IMR-90 (cell line): ENCODE data around the gene MAT1A. TPM values are rescaled to one million over a fixed set of nuclear protein-coding genes. Genes with fewer than 3 reads are reported as not detected.
"Not testable (repeated sequence)": the region's sequence is repeated elsewhere in the genome, so short reads cannot be mapped to it uniquely, and the experiment has no call there.

ENCODE experiments used
- ATAC-seq: fragments of 200-7000 bp; cut with Tn5 transposase; 2 replicates; pipeline ENCODE4 v1.9.1; 2020; ENCODE audit warnings: low read depth, mild to moderate bottlenecking, moderate library complexity
- BruUV-seq: library from RNA; stranded (reverse); fragments of 400-500 nt; replicated peaks from 2 replicates; lab custom pipeline; 2021; lab: Mats Ljungman, UMichigan
- CTCF ChIA-PET: fragments of 300-600 bp; formaldehyde crosslinking; extraction: SDS; loops from one replicate; lab custom pipeline; 2021; ENCODE audit warnings: antibody characterized with exemption; lab: Yijun Ruan, JAX
- POLR2A ChIA-PET: fragments of 300-600 bp; sonication (Branson Sonifier 250); formaldehyde crosslinking; loops from one replicate; lab custom pipeline; 2022; ENCODE audit warnings: antibody characterized with exemption; ENCODE audit not compliant: unreplicated experiment; lab: Charles Lee
- DNase-seq: peaks from one replicate; pipeline ENCODE4 v3.0.0; 2013
- H2AFZ ChIP-seq: replicated peaks from 2 replicates; pipeline ENCODE3; 2013; ENCODE audit warnings: low read length, mild to moderate bottlenecking; ENCODE audit not compliant: poor library complexity
- H2AK5ac ChIP-seq: 2 replicates; pipeline ENCODE4 v1.6.1; 2013; ENCODE audit warnings: low read depth, low read length, inconsistent platforms
- H2AK9ac ChIP-seq: replicated peaks from 2 replicates; pipeline ENCODE3; 2013; ENCODE audit warnings: mild to moderate bottlenecking, low read depth, low read length, moderate library complexity; ENCODE audit not compliant: poor library complexity
- H2BK120ac ChIP-seq: 2 replicates; pipeline ENCODE4 v1.6.1; 2013; ENCODE audit warnings: low read depth, low read length, inconsistent platforms
- H2BK15ac ChIP-seq: 3 replicates; pipeline ENCODE4 v1.6.1; 2013; ENCODE audit warnings: low read depth, low read length, inconsistent platforms
- H2BK20ac ChIP-seq: 2 replicates; pipeline ENCODE4 v1.6.1; 2013; ENCODE audit warnings: low read depth, mild to moderate bottlenecking, inconsistent platforms, low read length, moderate library complexity
- H2BK5ac ChIP-seq: 2 replicates; pipeline ENCODE4 v1.6.1; 2013; ENCODE audit warnings: mild to moderate bottlenecking, low read depth, low read length, inconsistent platforms; ENCODE audit not compliant: poor library complexity, severe bottlenecking
- H3K14ac ChIP-seq: replicated peaks from 2 replicates; pipeline ENCODE4 v1.6.1; 2013; ENCODE audit warnings: low read depth, low read length, inconsistent platforms
- H3K18ac ChIP-seq: 2 replicates; pipeline ENCODE4 v1.6.1; 2013; ENCODE audit warnings: low read depth, low read length, control low read depth
- H3K23ac ChIP-seq: 2 replicates; pipeline ENCODE4 v1.6.1; 2013; ENCODE audit warnings: low read depth, low read length, inconsistent platforms
- H3K27ac ChIP-seq: 2 replicates; pipeline ENCODE4 v1.5.1; 2013; ENCODE audit warnings: mild to moderate bottlenecking, control low read depth, low read length; ENCODE audit not compliant: insufficient read depth
- H3K27me3 ChIP-seq: 2 replicates; pipeline ENCODE4 v1.6.1; 2013; ENCODE audit warnings: low read length; ENCODE audit not compliant: control insufficient read depth, insufficient read depth
- H3K36me3 ChIP-seq: 2 replicates; pipeline ENCODE4 v1.6.1; 2013; ENCODE audit warnings: low read length, mixed read lengths; ENCODE audit not compliant: control insufficient read depth, insufficient read depth
- H3K4ac ChIP-seq: 2 replicates; pipeline ENCODE4 v1.6.1; 2013; ENCODE audit warnings: low read depth, low read length, inconsistent platforms
- H3K4me1 ChIP-seq: 2 replicates; pipeline ENCODE4 v1.6.1; 2013; ENCODE audit warnings: low read length, mixed read lengths; ENCODE audit not compliant: control insufficient read depth, insufficient read depth
- H3K4me2 ChIP-seq: 2 replicates; pipeline ENCODE4 v1.6.1; 2013; ENCODE audit warnings: low read depth, mild to moderate bottlenecking, control low read depth, low read length, moderate library complexity
- H3K4me3 ChIP-seq: 2 replicates; pipeline ENCODE4 v1.5.1; 2013; ENCODE audit warnings: low read depth, mild to moderate bottlenecking, control low read depth, low read length, moderate library complexity; ENCODE audit not compliant: insufficient read depth
- H3K56ac ChIP-seq: 2 replicates; pipeline ENCODE4 v1.6.1; 2013; ENCODE audit warnings: low read length, inconsistent platforms; ENCODE audit not compliant: insufficient read depth; ENCODE audit errors: extremely low read depth
- H3K79me1 ChIP-seq, 2 experiments: 2 replicates each; pipeline ENCODE4 v1.6.1; 2013; ENCODE audit warnings: low read length in 2 of 2, inconsistent platforms in 1 of 2, low read depth in 1 of 2
- H3K9ac ChIP-seq: 2 replicates; pipeline ENCODE4 v1.6.1; 2013; ENCODE audit warnings: low read depth, low read length, control low read depth
- H3K9me1 ChIP-seq: 2 replicates; pipeline ENCODE4 v1.6.1; 2013; ENCODE audit warnings: low read length, inconsistent platforms; ENCODE audit not compliant: insufficient read depth
- H3K9me3 ChIP-seq: 2 replicates; pipeline ENCODE4 v1.6.1; 2013; ENCODE audit warnings: low read length; ENCODE audit not compliant: control insufficient read depth, insufficient read depth
- H4K20me1 ChIP-seq: 2 replicates; pipeline ENCODE4 v1.6.1; 2013; ENCODE audit warnings: low read length, inconsistent platforms; ENCODE audit not compliant: insufficient read depth
- H4K5ac ChIP-seq: 2 replicates; pipeline ENCODE4 v1.6.1; 2013; ENCODE audit warnings: mild to moderate bottlenecking, low read depth, low read length, control low read depth
- H4K8ac ChIP-seq, 2 experiments: 2 replicates each; pipeline ENCODE4 v1.6.1; 2013; ENCODE audit warnings: low read depth in 2 of 2, low read length in 2 of 2, control low read depth in 1 of 2, inconsistent platforms in 1 of 2
- H4K91ac ChIP-seq: 2 replicates; pipeline ENCODE4 v1.6.1; 2013; ENCODE audit warnings: low read depth, low read length, inconsistent platforms; ENCODE audit not compliant: insufficient read depth
- WGBS, 2 experiments: methylation state at CpG; one replicate each; pipeline versions ENCODE4 v1.1.5 to v1.1.7; 2013; ENCODE audit warnings: missing lambda C conversion rate in 2 of 2; ENCODE audit not compliant: insufficient read length in 1 of 2; ENCODE audit errors: extremely low coverage in 2 of 2; 5-methylcytosine and 5-hydroxymethylcytosine counted together
- dilution Hi-C: fragments of 300-500 bp; cut with HindIII; formaldehyde crosslinking; loops from one replicate; pipeline ENCODE4 v1.14.3; 2018; ENCODE audit warnings: low sequenced_read_pairs; ENCODE audit not compliant: unreplicated experiment
- in situ Hi-C: fragments of 300-500 bp; cut with MboI; formaldehyde crosslinking; loops from 3 replicates; pipeline ENCODE4 v1.14.3; 2019; ENCODE audit warnings: low sequenced_read_pairs, inconsistent platforms, mixed read lengths
- intact Hi-C: fragments of 100-400 bp; cut with micrococcal nuclease; formaldehyde crosslinking; loops from 2 replicates; pipeline ENCODE4 v1.10.0; 2022
- polyA plus RNA-seq, 3 experiments: library from polyadenylated mRNA; depleted of rRNA; stranded (reverse); fragments of >200 nt; gene quantifications; 2 replicates each; pipeline ENCODE4 v1.2.3, GENCODE V29; 2012; ENCODE audit warnings: low replicate concordance in 1 of 3
- total RNA-seq: library from RNA; depleted of rRNA; stranded (reverse); fragments of >200 nt; gene quantifications from 2 replicates; pipeline ENCODE4 v1.2.3, GENCODE V29; 2012

The MAT1A gene
- total and polyA plus RNA-seq, 2 of the 4 experiments (the other 2 are of a cell fraction), result not detected

DNA sequence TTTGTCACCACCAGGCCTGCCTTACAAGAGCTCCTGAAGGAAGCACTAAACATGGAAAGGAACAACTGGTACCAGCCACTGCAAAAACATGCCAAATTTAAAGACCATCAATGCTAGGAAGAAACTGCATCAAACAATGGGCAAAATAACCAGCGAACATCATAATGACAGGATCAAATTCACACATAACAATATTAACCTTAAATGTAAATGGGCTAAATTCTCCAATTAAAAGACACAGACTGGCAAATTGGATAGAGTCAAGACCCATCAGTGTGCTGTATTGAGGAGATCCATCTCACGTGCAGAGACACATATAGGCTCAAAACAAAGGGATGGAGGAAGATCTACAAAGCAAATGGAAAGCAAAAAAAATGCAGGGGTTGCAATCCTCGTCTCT is 16.5 kb upstream of the MAT1A start:
- dilution Hi-C loops, in situ Hi-C loops, CTCF ChIA-PET, H3K9ac ChIP-seq, H3K27me3 ChIP-seq, H3K9me1 ChIP-seq, H3K23ac ChIP-seq, H3K4ac ChIP-seq, H3K18ac ChIP-seq, H3K9me3 ChIP-seq, H2BK5ac ChIP-seq, H2BK15ac ChIP-seq, H3K56ac ChIP-seq, H2BK120ac ChIP-seq, H4K91ac ChIP-seq, H3K4me2 ChIP-seq, H3K4me1 ChIP-seq, H4K20me1 ChIP-seq, intact Hi-C loops, H3K79me1 ChIP-seq, BruUV-seq, H4K5ac ChIP-seq, H4K8ac ChIP-seq, DNase-seq, H2AK9ac ChIP-seq, ATAC-seq, H2AFZ ChIP-seq, H2AK5ac ChIP-seq, H3K27ac ChIP-seq, H3K36me3 ChIP-seq, H3K4me3 ChIP-seq, H3K14ac ChIP-seq, POLR2A ChIA-PET, H2BK20ac ChIP-seq: not testable (repeated sequence)
- 80% methylated on average over 1 of the region's 3 CpGs; no CpG with 5 or more reads in 1 of the 2 experiments for WGBS, 2 experiments
